ENCODE measurements around the gene MRPL34.

- no peak for TF ChIP-seq CTCF (IDR thresholded peaks at IDR 0.05)
- TF ChIP-seq POLR2A (IDR thresholded peaks at IDR 0.05): peak in 1 of 4 donors; percentile 40
Measured at GRCh38 chr19:17336872-17337674, 31.4 kb downstream of the MRPL34 start, which contains the start of gene GTPBP3.

All from esophagus squamous epithelium (tissue), 4 donors.